ENCODE measurements around the gene PXDN. TPM values are rescaled to one million over a fixed set of nuclear protein-coding genes. Genes with fewer than 3 reads are reported as not detected.

PXDN gene
- total and polyA plus RNA-seq, 2 donors (not counting 1 experiment from before 2014, with no cell fraction given), result 0.21 to 1.4 TPM

- Histone ChIP-seq H3K79me2 (ENCODE audit: control insufficient read depth, insufficient read depth, low read length) (no peaks in the 10 kb centered on the region), H2AFZ (ENCODE audit: insufficient read depth, low read depth, low read length, poor library complexity, severe bottlenecking) (no peak overlapping the region), H4K20me1 (ENCODE audit: control insufficient read depth, insufficient read depth, low read length, poor library complexity, severe bottlenecking) (no peaks in the 10 kb centered on the region), H3K4me1 (ENCODE audit: control insufficient read depth in 2 of 2, insufficient read depth in 2 of 2, low read length in 2 of 2) (no peaks in the 10 kb centered on the region), H3K9ac (ENCODE audit: low read length) (no peak overlapping the region), H3K9me3 (ENCODE audit: control extremely low read depth in 1 of 3, control insufficient read depth in 2 of 3, insufficient read depth in 1 of 3, low read length in 2 of 3) (peaks cover 0 to 5% (median 0%) of the 10 kb centered on the region in 3 donors), H3K27ac (ENCODE audit: low read length in 2 of 2) (no peak overlapping the region), H3K4me2 (replicated peaks; ENCODE audit: low read depth, low read length, poor library complexity, severe bottlenecking) (no peak overlapping the region), H3K27me3 (replicated peaks in 1 of 4; ENCODE audit: control extremely low read depth in 1 of 4, control insufficient read depth in 3 of 4, insufficient read depth in 4 of 4, low read length in 3 of 4) (no peaks in the 10 kb centered on the region), H3K36me3 (replicated peaks in 1 of 2; ENCODE audit: control extremely low read depth in 1 of 2, control insufficient read depth in 1 of 2, extremely low read depth in 1 of 2, insufficient read depth in 2 of 2, low read length in 1 of 2) (no peaks in the 10 kb centered on the region), H3K4me3 (ENCODE audit: control extremely low read depth in 1 of 5, extremely low read depth in 1 of 5, insufficient read depth in 1 of 5, low read depth in 2 of 5, low read length in 4 of 5) (no peak overlapping the region)
- H3K9me3 Mint-ChIP-seq (ENCODE audit: insufficient read depth), result no peaks in the 10 kb centered on the region
- TF ChIP-seq CTCF (IDR thresholded peaks at IDR 0.05) (no peak), EZH2 (IDR thresholded peaks at IDR 0.05; ENCODE audit: borderline replicate concordance, insufficient read depth, low read depth, low read length, poor library complexity, severe bottlenecking) (no peak)
- H3K27me3 Mint-ChIP-seq, result no peaks in the 10 kb centered on the region
- H3K4me3 Mint-ChIP-seq, result no peak overlapping the region
- intact Hi-C loops (cut with micrococcal nuclease), result no loop called here
- no peak for DNase-seq
- POLR2A ChIA-PET, result no interaction called here
- H3K4me1 Mint-ChIP-seq, result no peaks in the 10 kb centered on the region
- H3K27ac Mint-ChIP-seq, result no peak overlapping the region
- WGBS (ENCODE audit: insufficient coverage), result 57% methylated on average over 9 of the region's 10 CpGs
- CTCF ChIA-PET, result no interaction called here
- no peak for ATAC-seq (ENCODE audit: low read depth)
Measured at GRCh38 chr2:1731963-1732768, 12.1 kb downstream of the PXDN start.

GRCh38 chr2:1731447-1731962 is 12.8 kb downstream of the PXDN start:
- Histone ChIP-seq H4K20me1 (ENCODE audit: control insufficient read depth, insufficient read depth, low read length, poor library complexity, severe bottlenecking) (no peaks in the 10 kb centered on the region), H3K9me3 (ENCODE audit: control extremely low read depth in 1 of 3, control insufficient read depth in 2 of 3, insufficient read depth in 1 of 3, low read length in 2 of 3) (peaks cover 0 to 7% (median 0%) of the 10 kb centered on the region in 3 donors), H3K36me3 (replicated peaks in 1 of 2; ENCODE audit: control extremely low read depth in 1 of 2, control insufficient read depth in 1 of 2, extremely low read depth in 1 of 2, insufficient read depth in 2 of 2, low read length in 1 of 2) (no peaks in the 10 kb centered on the region), H3K9ac (ENCODE audit: low read length) (no peak overlapping the region), H3K4me2 (replicated peaks; ENCODE audit: low read depth, low read length, poor library complexity, severe bottlenecking) (no peak overlapping the region), H3K4me1 (ENCODE audit: control insufficient read depth in 2 of 2, insufficient read depth in 2 of 2, low read length in 2 of 2) (no peaks in the 10 kb centered on the region), H3K27me3 (replicated peaks in 1 of 4; ENCODE audit: control extremely low read depth in 1 of 4, control insufficient read depth in 3 of 4, insufficient read depth in 4 of 4, low read length in 3 of 4) (no peaks in the 10 kb centered on the region), H3K79me2 (ENCODE audit: control insufficient read depth, insufficient read depth, low read length) (no peaks in the 10 kb centered on the region), H2AFZ (ENCODE audit: insufficient read depth, low read depth, low read length, poor library complexity, severe bottlenecking) (no peak overlapping the region), H3K4me3 (ENCODE audit: control extremely low read depth in 1 of 5, extremely low read depth in 1 of 5, insufficient read depth in 1 of 5, low read depth in 2 of 5, low read length in 4 of 5) (no peak overlapping the region), H3K27ac (ENCODE audit: low read length in 2 of 2) (no peak overlapping the region)
- no peak for TF ChIP-seq CTCF (IDR thresholded peaks at IDR 0.05)
- TF ChIP-seq EZH2 (IDR thresholded peaks at IDR 0.05; ENCODE audit: borderline replicate concordance, insufficient read depth, low read depth, low read length, poor library complexity, severe bottlenecking), result no peak
- no peak for ATAC-seq (ENCODE audit: low read depth)
- ChIA-PET CTCF (no interaction called here), POLR2A (no interaction called here)
- H3K27ac Mint-ChIP-seq, result no peak overlapping the region
- 71% methylated on average over 4 of the region's 8 CpGs for WGBS (ENCODE audit: insufficient coverage)
- no peaks in the 10 kb centered on the region for H3K9me3 Mint-ChIP-seq (ENCODE audit: insufficient read depth)
- H3K4me3 Mint-ChIP-seq, result no peak overlapping the region
- H3K4me1 Mint-ChIP-seq, result no peaks in the 10 kb centered on the region
- H3K27me3 Mint-ChIP-seq, result no peaks in the 10 kb centered on the region
- DNase-seq, result no peak
- intact Hi-C loops (cut with micrococcal nuclease), result no loop called here
